ENCODE results near the gene PLEKHG3. TPM values are rescaled to one million over a fixed set of nuclear protein-coding genes. Genes with fewer than 3 reads are reported as not detected.
"Not testable (repeated sequence)": the region's sequence is repeated elsewhere in the genome, so short reads cannot be mapped to it uniquely, and the experiment has no call there.

Gene PLEKHG3
- total RNA-seq, 1 experiment from 2014 or later, result 59.3 TPM

DNA sequence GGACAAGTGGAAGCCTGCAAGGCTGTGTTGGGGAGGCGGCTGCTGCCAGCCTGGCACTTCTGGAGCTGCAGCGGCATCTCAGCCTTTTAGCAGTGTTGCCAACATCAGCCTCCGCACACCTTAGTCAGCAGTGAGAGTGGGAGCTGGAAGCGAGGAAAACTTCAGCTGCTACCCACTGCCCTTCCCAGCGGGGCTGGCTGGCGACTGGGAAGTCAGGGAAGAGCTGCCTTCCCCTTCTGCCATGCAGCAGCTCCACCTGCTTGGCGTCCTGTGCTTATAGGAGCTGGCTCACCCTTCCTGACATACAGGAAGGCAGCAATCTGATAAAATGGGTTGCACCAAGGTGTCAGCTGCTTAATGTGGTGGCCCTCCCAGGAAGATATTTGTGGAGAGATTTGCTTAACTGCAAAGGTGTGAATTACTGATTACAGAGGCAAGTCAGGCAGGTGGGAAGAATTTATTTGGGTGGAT lies 15.4 kb upstream of the PLEKHG3 start:
- no peak overlapping the region for H2AFZ ChIP-seq
- ChIA-PET POLR2A (ENCODE audit: unreplicated experiment) (interaction anchor here (0.5 to 0.6 kb wide), 3 partner anchors 9 to 301 kb away, joined by 4 to 5 read pairs (median 4); no protein-coding TSS in a partner anchor), CTCF (interaction anchor here (0.8 kb wide), 1 partner anchor 15 kb away, joined by 3 read pairs; no protein-coding TSS in a partner anchor)
- H3F3A ChIP-seq (ENCODE audit: insufficient read depth, low read depth), result peaks cover 6% of the 10 kb centered on the region; the same call in 1 of the 2 replicates
- H3K9me3 ChIP-seq (ENCODE audit: insufficient read depth, low read depth), result no peaks in the 10 kb centered on the region
- H3K4me2 ChIP-seq, result 0 out of 2 replicates have a peak overlapping the region, but pooled peaks have one; percentile 7
- no peak overlapping the region for H3K4me3 ChIP-seq
- no peaks in the 10 kb centered on the region for H3K79me2 ChIP-seq (ENCODE audit: low read depth)
- H4K20me1 ChIP-seq (ENCODE audit: insufficient read depth), result no peaks in the 10 kb centered on the region
- H3K36me3 ChIP-seq (ENCODE audit: low read depth), result no peaks in the 10 kb centered on the region
- no peaks in the 10 kb centered on the region for H3K27me3 ChIP-seq (ENCODE audit: insufficient read depth, low read depth)
- intact Hi-C loops (cut with micrococcal nuclease; ENCODE audit: unreplicated experiment), result no loop called here
- peaks cover 11% of the 10 kb centered on the region for H3K4me1 ChIP-seq (replicated peaks; ENCODE audit: insufficient read depth)
- no peak for TF ChIP-seq CTCF (conservative IDR thresholded peaks at IDR 0.05)
- no peak for TF ChIP-seq EZH2 (IDR thresholded peaks at IDR 0.05; ENCODE audit: low read depth)
- peak in 1 of 2 experiments; percentile 33 for DNase-seq
- no TSS peak for BruUV-seq (replicated peaks)
- no peak overlapping the region for H3K27ac ChIP-seq
- H3K9me2 ChIP-seq (ENCODE audit: insufficient read depth), result no peaks in the 10 kb centered on the region

GRCh38 chr14:64689289-64689688 lies 14.9 kb upstream of the PLEKHG3 start:
- no peaks in the 10 kb centered on the region for H3K36me3 ChIP-seq (ENCODE audit: low read depth)
- peaks cover 11% of the 10 kb centered on the region for H3K4me1 ChIP-seq (replicated peaks; ENCODE audit: insufficient read depth)
- H3K9me2 ChIP-seq (ENCODE audit: insufficient read depth), result no peaks in the 10 kb centered on the region
- CTCF ChIA-PET, result interaction anchor here (0.8 kb wide), 1 partner anchor 16 kb away, joined by 3 read pairs; no protein-coding TSS in a partner anchor
- POLR2A ChIA-PET (ENCODE audit: unreplicated experiment), result interaction anchor here (0.6 kb wide), 2 partner anchors 12 to 29 kb away, joined by 4 to 6 read pairs; no protein-coding TSS in a partner anchor
- no peaks in the 10 kb centered on the region for H3K79me2 ChIP-seq (ENCODE audit: low read depth)
- intact Hi-C loops (cut with micrococcal nuclease; ENCODE audit: unreplicated experiment), result no loop called here
- TF ChIP-seq EZH2 (IDR thresholded peaks at IDR 0.05; ENCODE audit: low read depth) (no peak), CTCF (conservative IDR thresholded peaks at IDR 0.05) (no peak)
- no peak overlapping the region for H2AFZ ChIP-seq
- H3K27me3 ChIP-seq (ENCODE audit: insufficient read depth, low read depth), result no peaks in the 10 kb centered on the region
- no peak for DNase-seq
- no peaks in the 10 kb centered on the region for H4K20me1 ChIP-seq (ENCODE audit: insufficient read depth)
- no TSS peak for BruUV-seq (replicated peaks)
- H3K9me3 ChIP-seq (ENCODE audit: insufficient read depth, low read depth), result no peaks in the 10 kb centered on the region
- H3K4me2 ChIP-seq, result 0 out of 2 replicates have a peak overlapping the region, but pooled peaks have one; percentile 7
- H3K4me3 ChIP-seq, result no peak overlapping the region
- peaks cover 6% of the 10 kb centered on the region; the same call in 1 of the 2 replicates for H3F3A ChIP-seq (ENCODE audit: insufficient read depth, low read depth)
- no peak overlapping the region for H3K27ac ChIP-seq

DNA sequence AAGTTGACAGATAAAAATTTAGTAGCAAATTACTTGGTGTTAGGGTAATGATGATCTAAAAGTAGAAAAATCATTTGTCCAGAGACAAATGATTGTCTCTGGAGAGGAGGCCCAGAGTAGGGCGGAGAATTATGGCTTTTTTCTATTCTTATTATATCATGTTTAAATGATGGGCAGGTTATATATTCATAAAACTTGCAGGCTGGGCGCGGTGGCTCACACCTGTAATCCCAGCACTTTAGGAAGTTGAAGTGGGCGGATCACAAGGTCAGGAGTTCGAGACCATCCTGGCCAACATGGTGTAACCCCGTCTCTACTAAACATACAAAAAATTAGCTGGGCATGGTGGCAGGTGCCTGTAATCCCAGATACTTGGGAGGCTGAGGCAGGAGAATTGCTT lies 13.6 kb upstream of the PLEKHG3 start:
- BruUV-seq (replicated peaks); H3K4me3 ChIP-seq; H3K4me2 ChIP-seq; H3K79me2 ChIP-seq (ENCODE audit: low read depth); H2AFZ ChIP-seq; CTCF ChIA-PET; intact Hi-C loops (cut with micrococcal nuclease; ENCODE audit: unreplicated experiment); H3K36me3 ChIP-seq (ENCODE audit: low read depth); H3K9me2 ChIP-seq (ENCODE audit: insufficient read depth); H3K27ac ChIP-seq; H3F3A ChIP-seq (ENCODE audit: insufficient read depth, low read depth); H3K27me3 ChIP-seq (ENCODE audit: insufficient read depth, low read depth); POLR2A ChIA-PET (ENCODE audit: unreplicated experiment); DNase-seq; H3K9me3 ChIP-seq (ENCODE audit: insufficient read depth, low read depth); H4K20me1 ChIP-seq (ENCODE audit: insufficient read depth): not testable (repeated sequence)
- peaks cover 11% of the 10 kb centered on the region for H3K4me1 ChIP-seq (replicated peaks; ENCODE audit: insufficient read depth)
